WTC11 (cell line): ENCODE data around the gene TFAP2D. TPM values are rescaled to one million over a fixed set of nuclear protein-coding genes. Genes with fewer than 3 reads are reported as not detected.
A peak's percentile ranks its signal among the peaks of the same experiment; 100 is the strongest.

Experiments
- ATAC-seq: fragments of 200-7000 bp; cut with Tn5 transposase; 2 replicates; pipeline ENCODE4 v1.10.0; 2021; ENCODE audit warnings: mild to moderate bottlenecking, moderate library complexity
- CTCF ChIA-PET: fragments of 300-600 bp; sonication (Branson Sonifier 250); formaldehyde crosslinking; loops from one replicate; lab custom pipeline; 2021; ENCODE audit warnings: antibody characterized with exemption; lab: Charles Lee
- POLR2A ChIA-PET: fragments of 350-600 bp; sonication (Branson Sonifier 250); formaldehyde crosslinking; loops from one replicate; lab custom pipeline; 2021; ENCODE audit warnings: antibody characterized with exemption; lab: Charles Lee
- DNase-seq: peaks from one replicate; pipeline ENCODE4 v3.0.0; 2021; ENCODE audit warnings: low spot score
- H3K27ac Mint-ChIP-seq: 2 replicates; pipeline ENCODE4 v1.8.0; 2021; ENCODE audit warnings: mixed read lengths
- H3K27me3 Mint-ChIP-seq: 2 replicates; pipeline ENCODE4 v1.8.0; 2021; ENCODE audit warnings: low read depth, mild to moderate bottlenecking, moderate library complexity, mixed read lengths
- H3K36me3 Mint-ChIP-seq: 2 replicates; pipeline ENCODE4 v1.8.0; 2021; ENCODE audit warnings: mixed read lengths
- H3K4me1 Mint-ChIP-seq: 2 replicates; pipeline ENCODE4 v1.8.0; 2022; ENCODE audit warnings: mixed read lengths
- H3K4me3 Mint-ChIP-seq: 2 replicates; pipeline ENCODE4 v1.8.0; 2021; ENCODE audit warnings: mild to moderate bottlenecking, moderate library complexity, mixed read lengths
- H3K9me3 Mint-ChIP-seq: 2 replicates; pipeline ENCODE4 v1.8.0; 2021; ENCODE audit warnings: mixed read lengths
- AR ChIP-seq: fragments of 250-450 bp; sonication (Bioruptor Pico); IDR thresholded peaks from 2 replicates; pipeline ENCODE4 v1.9.0; 2021; ENCODE audit warnings: mild to moderate bottlenecking
- ATF1 ChIP-seq: sonication (generic); formaldehyde crosslinking; IDR thresholded peaks from 2 replicates; pipeline ENCODE4 v1.8.1; 2023; ENCODE audit warnings: mild to moderate bottlenecking, moderate library complexity, missing genetic modification reagents
- ATF6 ChIP-seq: sonication (generic); formaldehyde crosslinking; IDR thresholded peaks from 2 replicates; pipeline ENCODE4 v1.8.1; 2023; ENCODE audit warnings: mild to moderate bottlenecking, missing genetic modification reagents
- FOXP1 ChIP-seq: sonication (generic); formaldehyde crosslinking; IDR thresholded peaks from 2 replicates; pipeline ENCODE4 v1.8.0; 2022; ENCODE audit warnings: missing genetic modification reagents, mild to moderate bottlenecking, moderate library complexity, borderline replicate concordance
- GABPB1 ChIP-seq: sonication (generic); formaldehyde crosslinking; IDR thresholded peaks from 2 replicates; pipeline ENCODE4 v1.8.1; 2023; ENCODE audit warnings: mild to moderate bottlenecking, missing genetic modification reagents
- PRRX2 ChIP-seq: fragments of 250-450 bp; sonication (Bioruptor Pico); IDR thresholded peaks from 2 replicates; pipeline ENCODE4 v1.8.0; 2021; ENCODE audit warnings: mild to moderate bottlenecking
- SP1 ChIP-seq: sonication (generic); formaldehyde crosslinking; conservative IDR thresholded peaks from 2 replicates; pipeline ENCODE4 v1.8.1; 2022; ENCODE audit warnings: missing genetic modification reagents
- TEAD4 ChIP-seq: sonication (generic); formaldehyde crosslinking; IDR thresholded peaks from 2 replicates; pipeline ENCODE4 v1.8.0; 2022; ENCODE audit warnings: mild to moderate bottlenecking, missing genetic modification reagents
- USF2 ChIP-seq: sonication (generic); formaldehyde crosslinking; IDR thresholded peaks from 2 replicates; pipeline ENCODE4 v1.8.1; 2023; ENCODE audit warnings: mild to moderate bottlenecking, missing genetic modification reagents, moderate library complexity
- ZNF512 ChIP-seq: sonication (generic); formaldehyde crosslinking; IDR thresholded peaks from 2 replicates; pipeline ENCODE4 v1.8.1; 2022; ENCODE audit warnings: missing genetic modification reagents, borderline replicate concordance
- total RNA-seq: library from RNA; stranded (reverse); gene quantifications from 3 replicates; pipeline ENCODE4 v1.2.3, GENCODE V29; 2021

The TFAP2D gene
- total RNA-seq, 1 experiment from 2014 or later, result not detected

GRCh38 chr6:50706575-50706974 is 6.8 kb upstream of the TFAP2D start:
- Mint-ChIP-seq H3K4me3 (peak overlapping the region; percentile 71), H3K27me3 (peaks cover 100% of the 10 kb centered on the region), H3K9me3 (no peaks in the 10 kb centered on the region), H3K4me1 (peaks cover 42% of the 10 kb centered on the region), H3K27ac (no peak overlapping the region), H3K36me3 (no peaks in the 10 kb centered on the region)
- ChIA-PET CTCF (no interaction called here), POLR2A (no interaction called here)
- ATAC-seq (peak; percentile 60), DNase-seq (peak; percentile 75)
- TF ChIP-seq USF2, result no peak
- TF ChIP-seq ATF1 (CRISPR knock-in tag), result no peak
- no peak for TF ChIP-seq PRRX2 (CRISPR knock-in tag)

- DNase-seq, result no peak
- ChIA-PET CTCF (interaction anchor here (0.7 kb wide), 1 partner anchor 562 kb away, joined by 3 read pairs; no protein-coding TSS in a partner anchor), POLR2A (interaction anchor here (0.5 kb wide), 1 partner anchor 592 kb away, joined by 4 read pairs; no protein-coding TSS in a partner anchor)
- no peak overlapping the region for H3K27ac Mint-ChIP-seq
- no peak for TF ChIP-seq ATF6 (CRISPR knock-in tag)
- H3K36me3 Mint-ChIP-seq, result no peaks in the 10 kb centered on the region
- H3K4me1 Mint-ChIP-seq, result peaks cover 45% of the 10 kb centered on the region
- peak overlapping the region; percentile 71 for H3K4me3 Mint-ChIP-seq
- peak; percentile 10 for ATAC-seq
- no peaks in the 10 kb centered on the region for H3K9me3 Mint-ChIP-seq
- H3K27me3 Mint-ChIP-seq, result peaks cover 100% of the 10 kb centered on the region
These were observed 6.1 kb upstream of the TFAP2D start for GRCh38 chr6:50707191-50707590.

GRCh38 chr6:50707652-50708300 is 5.5 kb upstream of the TFAP2D start:
- CTCF ChIA-PET, result interaction anchor here (0.7 kb wide), 1 partner anchor 563 kb away, joined by 3 read pairs; no protein-coding TSS in a partner anchor
- POLR2A ChIA-PET, result interaction anchor here (0.5 kb wide), 1 partner anchor 592 kb away, joined by 4 read pairs; no protein-coding TSS in a partner anchor
- Mint-ChIP-seq H3K4me1 (peaks cover 45% of the 10 kb centered on the region), H3K27me3 (peaks cover 100% of the 10 kb centered on the region), H3K27ac (no peak overlapping the region), H3K4me3 (peak overlapping the region; percentile 71), H3K9me3 (no peaks in the 10 kb centered on the region), H3K36me3 (no peaks in the 10 kb centered on the region)
- TF ChIP-seq ZNF512 (CRISPR knock-in tag) (0 out of 2 replicates have a peak, but pooled peaks have one; percentile 61), SP1 (0 out of 2 replicates have a peak, but pooled peaks have one; percentile 20), GABPB1 (CRISPR knock-in tag) (no peak), FOXP1 (no peak), AR (CRISPR knock-in tag) (no peak), TEAD4 (CRISPR knock-in tag) (no peak)
- DNase-seq, result peak; percentile 48
- ATAC-seq, result peak; percentile 59
